ENCODE results near the gene HDLBP.

The HDLBP gene

GRCh38 chr2:241248897-241249296 lies 66.6 kb downstream of the HDLBP start:
- Histone ChIP-seq H4K91ac (ENCODE audit: low read depth, low read length, poor library complexity) (no peak overlapping the region), H3K4ac (ENCODE audit: low read length) (no peak overlapping the region), H3K27ac (replicated peaks; ENCODE audit: low read length) (no peak overlapping the region), H2BK120ac (ENCODE audit: low read depth, low read length) (no peak overlapping the region), H4K8ac (ENCODE audit: low read depth, low read length) (no peak overlapping the region), H2BK12ac (ENCODE audit: low read length) (no peak overlapping the region), H2AFZ (ENCODE audit: low read length) (no peak overlapping the region), H3K23ac (ENCODE audit: low read depth, low read length, poor library complexity) (no peak overlapping the region), H3K79me1 (ENCODE audit: low read depth, low read length) (no peaks in the 10 kb centered on the region), H2BK5ac (ENCODE audit: low read length) (peak overlapping the region; percentile 28), H3K14ac (ENCODE audit: low read length) (no peak overlapping the region), H3K18ac (ENCODE audit: low read length) (no peak overlapping the region), H3K9me3 (replicated peaks in 1 of 2; ENCODE audit: control insufficient read depth in 2 of 2, insufficient read depth in 1 of 2, low read depth in 1 of 2, low read length in 2 of 2) (no peaks in the 10 kb centered on the region), H3K36me3 (replicated peaks in 1 of 2; ENCODE audit: control insufficient read depth in 2 of 2, insufficient read depth in 2 of 2, low read length in 2 of 2) (peaks cover 70 to 99% of the 10 kb centered on the region in 2 donors), H3K4me1 (ENCODE audit: control insufficient read depth in 2 of 2, insufficient read depth in 1 of 2, low read depth in 1 of 2, low read length in 2 of 2) (no peaks in the 10 kb centered on the region), H3K9ac (ENCODE audit: low read depth, low read length, poor library complexity) (no peak overlapping the region), H3K4me3 (ENCODE audit: low read length in 2 of 2) (no peak overlapping the region), H3K27me3 (ENCODE audit: control insufficient read depth in 3 of 3, insufficient read depth in 3 of 3, low read depth in 1 of 3, low read length in 3 of 3) (no peaks in the 10 kb centered on the region), H2BK15ac (ENCODE audit: low read length) (no peak overlapping the region), H3K4me2 (ENCODE audit: insufficient read depth, low read length, poor library complexity, severe bottlenecking) (no peak overlapping the region), H2AK5ac (ENCODE audit: low read depth, low read length) (no peak overlapping the region)
- no peak for DNase-seq (ENCODE audit: low spot score)
- WGBS, 2 donors (ENCODE audit: extremely low coverage in 2 of 2, insufficient read length in 2 of 2, insufficient replicate concordance in 1 of 2): no CpG with 5 or more reads among the region's 6 CpGs

- Histone ChIP-seq H2AK5ac (ENCODE audit: low read depth, low read length) (no peak overlapping the region), H3K18ac (ENCODE audit: low read length) (no peak overlapping the region), H3K9ac (ENCODE audit: low read depth, low read length, poor library complexity) (no peak overlapping the region), H3K4me1 (ENCODE audit: control insufficient read depth in 2 of 2, insufficient read depth in 1 of 2, low read depth in 1 of 2, low read length in 2 of 2) (no peaks in the 10 kb centered on the region), H2BK15ac (ENCODE audit: low read length) (no peak overlapping the region), H3K4me2 (ENCODE audit: insufficient read depth, low read length, poor library complexity, severe bottlenecking) (no peak overlapping the region), H2BK5ac (ENCODE audit: low read length) (no peak overlapping the region), H3K27ac (replicated peaks; ENCODE audit: low read length) (no peak overlapping the region), H3K79me1 (ENCODE audit: low read depth, low read length) (no peaks in the 10 kb centered on the region), H2BK12ac (ENCODE audit: low read length) (no peak overlapping the region), H3K36me3 (replicated peaks in 1 of 2; ENCODE audit: control insufficient read depth in 2 of 2, insufficient read depth in 2 of 2, low read length in 2 of 2) (peaks cover 68 to 99% of the 10 kb centered on the region in 2 donors), H3K4ac (ENCODE audit: low read length) (no peak overlapping the region), H2BK120ac (ENCODE audit: low read depth, low read length) (no peak overlapping the region), H3K23ac (ENCODE audit: low read depth, low read length, poor library complexity) (no peak overlapping the region), H4K91ac (ENCODE audit: low read depth, low read length, poor library complexity) (no peak overlapping the region), H3K9me3 (replicated peaks in 1 of 2; ENCODE audit: control insufficient read depth in 2 of 2, insufficient read depth in 1 of 2, low read depth in 1 of 2, low read length in 2 of 2) (no peaks in the 10 kb centered on the region), H2AFZ (ENCODE audit: low read length) (no peak overlapping the region), H3K4me3 (ENCODE audit: low read length in 2 of 2) (no peak overlapping the region), H4K8ac (ENCODE audit: low read depth, low read length) (no peak overlapping the region), H3K27me3 (ENCODE audit: control insufficient read depth in 3 of 3, insufficient read depth in 3 of 3, low read depth in 1 of 3, low read length in 3 of 3) (no peaks in the 10 kb centered on the region), H3K14ac (ENCODE audit: low read length) (no peak overlapping the region)
- DNase-seq (ENCODE audit: low spot score): no peak
- no CpG with 5 or more reads among the region's 11 CpGs for WGBS, 2 donors (ENCODE audit: extremely low coverage in 2 of 2, insufficient read length in 2 of 2, insufficient replicate concordance in 1 of 2)
These were observed 67.2 kb downstream of the HDLBP start for GRCh38 chr2:241248289-241248688.

GRCh38 chr2:241244368-241244767 lies 71.1 kb downstream of the HDLBP start:
- Histone ChIP-seq H3K79me1 (ENCODE audit: low read depth, low read length) (peaks cover 2% of the 10 kb centered on the region), H3K9me3 (replicated peaks in 1 of 2; ENCODE audit: control insufficient read depth in 2 of 2, insufficient read depth in 1 of 2, low read depth in 1 of 2, low read length in 2 of 2) (peaks cover 0 to 3% of the 10 kb centered on the region in 2 donors), H3K23ac (ENCODE audit: low read depth, low read length, poor library complexity) (no peak overlapping the region), H3K27me3 (ENCODE audit: control insufficient read depth in 3 of 3, insufficient read depth in 3 of 3, low read depth in 1 of 3, low read length in 3 of 3) (no peaks in the 10 kb centered on the region), H3K4me1 (ENCODE audit: control insufficient read depth in 2 of 2, insufficient read depth in 1 of 2, low read depth in 1 of 2, low read length in 2 of 2) (no peaks in the 10 kb centered on the region), H2BK15ac (ENCODE audit: low read length) (no peak overlapping the region), H2BK5ac (ENCODE audit: low read length) (no peak overlapping the region), H2BK12ac (ENCODE audit: low read length) (no peak overlapping the region), H3K9ac (ENCODE audit: low read depth, low read length, poor library complexity) (no peak overlapping the region), H4K91ac (ENCODE audit: low read depth, low read length, poor library complexity) (no peak overlapping the region), H3K4ac (ENCODE audit: low read length) (no peak overlapping the region), H3K4me3 (ENCODE audit: low read length in 2 of 2) (no peak overlapping the region), H3K14ac (ENCODE audit: low read length) (no peak overlapping the region), H3K4me2 (ENCODE audit: insufficient read depth, low read length, poor library complexity, severe bottlenecking) (no peak overlapping the region), H2AK5ac (ENCODE audit: low read depth, low read length) (no peak overlapping the region), H3K36me3 (replicated peaks in 1 of 2; ENCODE audit: control insufficient read depth in 2 of 2, insufficient read depth in 2 of 2, low read length in 2 of 2) (peaks cover 67 to 98% of the 10 kb centered on the region in 2 donors), H3K18ac (ENCODE audit: low read length) (no peak overlapping the region), H2AFZ (ENCODE audit: low read length) (no peak overlapping the region), H4K8ac (ENCODE audit: low read depth, low read length) (no peak overlapping the region), H2BK120ac (ENCODE audit: low read depth, low read length) (no peak overlapping the region), H3K27ac (replicated peaks; ENCODE audit: low read length) (no peak overlapping the region)
- no peak for DNase-seq (ENCODE audit: low spot score)
- WGBS, 2 donors (ENCODE audit: extremely low coverage in 2 of 2, insufficient read length in 2 of 2, insufficient replicate concordance in 1 of 2): no CpG with 5 or more reads among the region's 6 CpGs

- no peak overlapping the region for H2BK15ac ChIP-seq (ENCODE audit: low read length)
- no peak overlapping the region for H2BK120ac ChIP-seq (ENCODE audit: low read depth, low read length)
- no peak overlapping the region for H3K4me2 ChIP-seq (ENCODE audit: insufficient read depth, low read length, poor library complexity, severe bottlenecking)
- H4K8ac ChIP-seq (ENCODE audit: low read depth, low read length): no peak overlapping the region
- no peaks in the 10 kb centered on the region for H3K27me3 ChIP-seq (ENCODE audit: control insufficient read depth in 3 of 3, insufficient read depth in 3 of 3, low read depth in 1 of 3, low read length in 3 of 3)
- no peak overlapping the region for H3K4ac ChIP-seq (ENCODE audit: low read length)
- H2BK12ac ChIP-seq (ENCODE audit: low read length): no peak overlapping the region
- no peak overlapping the region for H2AK5ac ChIP-seq (ENCODE audit: low read depth, low read length)
- H3K14ac ChIP-seq (ENCODE audit: low read length): no peak overlapping the region
- H3K9ac ChIP-seq (ENCODE audit: low read depth, low read length, poor library complexity): peak overlapping the region; percentile 31
- peaks cover 63 to 98% of the 10 kb centered on the region in 2 donors for H3K36me3 ChIP-seq (replicated peaks in 1 of 2; ENCODE audit: control insufficient read depth in 2 of 2, insufficient read depth in 2 of 2, low read length in 2 of 2)
- H3K27ac ChIP-seq (replicated peaks; ENCODE audit: low read length): no peak overlapping the region
- no peak overlapping the region for H2BK5ac ChIP-seq (ENCODE audit: low read length)
- H3K4me3 ChIP-seq (ENCODE audit: low read length in 2 of 2): peak overlapping the region in 1 of 2 donors; percentile 6
- no peak overlapping the region for H2AFZ ChIP-seq (ENCODE audit: low read length)
- H4K91ac ChIP-seq (ENCODE audit: low read depth, low read length, poor library complexity): no peak overlapping the region
- no peak overlapping the region for H3K18ac ChIP-seq (ENCODE audit: low read length)
- no peak for DNase-seq (ENCODE audit: low spot score)
- no peaks in the 10 kb centered on the region for H3K4me1 ChIP-seq (ENCODE audit: control insufficient read depth in 2 of 2, insufficient read depth in 1 of 2, low read depth in 1 of 2, low read length in 2 of 2)
- WGBS, 2 donors (ENCODE audit: extremely low coverage in 2 of 2, insufficient read length in 2 of 2, insufficient replicate concordance in 1 of 2): no CpG with 5 or more reads among the region's 14 CpGs
- H3K23ac ChIP-seq (ENCODE audit: low read depth, low read length, poor library complexity): peak overlapping the region; percentile 90
- peaks cover 0 to 3% of the 10 kb centered on the region in 2 donors for H3K9me3 ChIP-seq (replicated peaks in 1 of 2; ENCODE audit: control insufficient read depth in 2 of 2, insufficient read depth in 1 of 2, low read depth in 1 of 2, low read length in 2 of 2)
- peaks cover 2% of the 10 kb centered on the region for H3K79me1 ChIP-seq (ENCODE audit: low read depth, low read length)
These were observed 73.2 kb downstream of the HDLBP start for GRCh38 chr2:241242306-241242705.
